WTC11 (cell line): ENCODE measurements around the gene LRRC61. TPM values are rescaled to one million over a fixed set of nuclear protein-coding genes. Genes with fewer than 3 reads are reported as not detected.
A peak's percentile ranks its signal among the peaks of the same experiment; 100 is the strongest.

Experiments
- ATAC-seq: fragments of 200-7000 bp; cut with Tn5 transposase; 2 replicates; pipeline ENCODE4 v1.10.0; 2021; ENCODE audit warnings: mild to moderate bottlenecking, moderate library complexity
- CTCF ChIA-PET: fragments of 300-600 bp; sonication (Branson Sonifier 250); formaldehyde crosslinking; loops from one replicate; lab custom pipeline; 2021; ENCODE audit warnings: antibody characterized with exemption; lab: Charles Lee
- POLR2A ChIA-PET: fragments of 350-600 bp; sonication (Branson Sonifier 250); formaldehyde crosslinking; loops from one replicate; lab custom pipeline; 2021; ENCODE audit warnings: antibody characterized with exemption; lab: Charles Lee
- DNase-seq: peaks from one replicate; pipeline ENCODE4 v3.0.0; 2021; ENCODE audit warnings: low spot score
- H3K27ac Mint-ChIP-seq: 2 replicates; pipeline ENCODE4 v1.8.0; 2021; ENCODE audit warnings: mixed read lengths
- H3K27me3 Mint-ChIP-seq: 2 replicates; pipeline ENCODE4 v1.8.0; 2021; ENCODE audit warnings: low read depth, mild to moderate bottlenecking, moderate library complexity, mixed read lengths
- H3K36me3 Mint-ChIP-seq: 2 replicates; pipeline ENCODE4 v1.8.0; 2021; ENCODE audit warnings: mixed read lengths
- H3K4me1 Mint-ChIP-seq: 2 replicates; pipeline ENCODE4 v1.8.0; 2022; ENCODE audit warnings: mixed read lengths
- H3K4me3 Mint-ChIP-seq: 2 replicates; pipeline ENCODE4 v1.8.0; 2021; ENCODE audit warnings: mild to moderate bottlenecking, moderate library complexity, mixed read lengths
- H3K9me3 Mint-ChIP-seq: 2 replicates; pipeline ENCODE4 v1.8.0; 2021; ENCODE audit warnings: mixed read lengths
- ATF1 ChIP-seq: sonication (generic); formaldehyde crosslinking; IDR thresholded peaks from 2 replicates; pipeline ENCODE4 v1.8.1; 2023; ENCODE audit warnings: mild to moderate bottlenecking, moderate library complexity, missing genetic modification reagents
- CREB1 ChIP-seq: sonication (generic); formaldehyde crosslinking; IDR thresholded peaks from 2 replicates; pipeline ENCODE4 v1.8.0; 2023; ENCODE audit warnings: mild to moderate bottlenecking, missing genetic modification reagents
- FOXK1 ChIP-seq: sonication (generic); formaldehyde crosslinking; IDR thresholded peaks from 2 replicates; pipeline ENCODE4 v1.8.0; 2022; ENCODE audit warnings: mild to moderate bottlenecking, moderate library complexity, missing genetic modification reagents
- JAZF1 ChIP-seq: fragments of 250-450 bp; sonication (Bioruptor Pico); IDR thresholded peaks from 2 replicates; pipeline ENCODE4 v1.9.0; 2021; ENCODE audit warnings: moderate library complexity, mild to moderate bottlenecking, inconsistent platforms
- JUN ChIP-seq: sonication (generic); formaldehyde crosslinking; IDR thresholded peaks from 2 replicates; pipeline ENCODE4 v1.8.0; 2023; ENCODE audit warnings: mild to moderate bottlenecking, missing genetic modification reagents
- NFYB ChIP-seq: sonication (generic); formaldehyde crosslinking; conservative IDR thresholded peaks from 2 replicates; pipeline ENCODE4 v1.8.0; 2022; ENCODE audit warnings: low read depth, missing genetic modification reagents
- NR1H2 ChIP-seq: sonication (generic); formaldehyde crosslinking; IDR thresholded peaks from 2 replicates; pipeline ENCODE4 v1.9.0; 2021; ENCODE audit warnings: mild to moderate bottlenecking, moderate library complexity, missing genetic modification reagents
- NR3C1 ChIP-seq: sonication (generic); formaldehyde crosslinking; conservative IDR thresholded peaks from 2 replicates; pipeline ENCODE4 v1.8.1; 2023; ENCODE audit warnings: low read depth, mild to moderate bottlenecking, missing genetic modification reagents
- SMAD4 ChIP-seq: sonication (generic); formaldehyde crosslinking; IDR thresholded peaks from 2 replicates; pipeline ENCODE4 v1.8.0; 2022; ENCODE audit warnings: mild to moderate bottlenecking, missing genetic modification reagents
- ZNF423 ChIP-seq: fragments of 250-450 bp; sonication (Bioruptor Pico); IDR thresholded peaks from 2 replicates; pipeline ENCODE4 v2.1.2; 2022; ENCODE audit warnings: mild to moderate bottlenecking, moderate library complexity
- total RNA-seq: library from RNA; stranded (reverse); gene quantifications from 3 replicates; pipeline ENCODE4 v1.2.3, GENCODE V29; 2021
- TF ChIP-seq, protein P1 (sequence below): sonication (generic); formaldehyde crosslinking; conservative IDR thresholded peaks from 2 replicates; pipeline ENCODE4 v1.8.1; 2023; ENCODE audit warnings: mild to moderate bottlenecking, low read depth, missing genetic modification reagents, moderate library complexity
- TF ChIP-seq, protein P2 (sequence below): sonication (generic); formaldehyde crosslinking; IDR thresholded peaks from 2 replicates; pipeline ENCODE4 v1.8.0; 2022; ENCODE audit warnings: mild to moderate bottlenecking, missing genetic modification reagents
- TF ChIP-seq, protein P3 (sequence below): sonication (generic); formaldehyde crosslinking; IDR thresholded peaks from 2 replicates; pipeline ENCODE4 v1.8.0; 2022; ENCODE audit warnings: missing genetic modification reagents
- TF ChIP-seq, protein P4 (sequence below): fragments of 200-600 bp; IDR thresholded peaks from 2 replicates; pipeline ENCODE4 v1.8.0; 2022; ENCODE audit warnings: antibody characterized with exemption
- TF ChIP-seq, protein P5 (sequence below): sonication (generic); formaldehyde crosslinking; IDR thresholded peaks from 2 replicates; pipeline ENCODE4 v1.8.1; 2023; ENCODE audit warnings: mild to moderate bottlenecking, missing genetic modification reagents, moderate library complexity
- TF ChIP-seq, protein P6 (sequence below): fragments of 250-450 bp; sonication (Bioruptor Pico); IDR thresholded peaks from 2 replicates; pipeline ENCODE4 v1.9.0; 2021; ENCODE audit warnings: mild to moderate bottlenecking, borderline replicate concordance
- TF ChIP-seq, protein P7 (sequence below): sonication (generic); formaldehyde crosslinking; conservative IDR thresholded peaks from 2 replicates; pipeline ENCODE4 v1.8.1; 2022; ENCODE audit warnings: mild to moderate bottlenecking, missing genetic modification reagents

Gene LRRC61
- total RNA-seq, 1 experiment from 2014 or later = 27.7 TPM

DNA sequence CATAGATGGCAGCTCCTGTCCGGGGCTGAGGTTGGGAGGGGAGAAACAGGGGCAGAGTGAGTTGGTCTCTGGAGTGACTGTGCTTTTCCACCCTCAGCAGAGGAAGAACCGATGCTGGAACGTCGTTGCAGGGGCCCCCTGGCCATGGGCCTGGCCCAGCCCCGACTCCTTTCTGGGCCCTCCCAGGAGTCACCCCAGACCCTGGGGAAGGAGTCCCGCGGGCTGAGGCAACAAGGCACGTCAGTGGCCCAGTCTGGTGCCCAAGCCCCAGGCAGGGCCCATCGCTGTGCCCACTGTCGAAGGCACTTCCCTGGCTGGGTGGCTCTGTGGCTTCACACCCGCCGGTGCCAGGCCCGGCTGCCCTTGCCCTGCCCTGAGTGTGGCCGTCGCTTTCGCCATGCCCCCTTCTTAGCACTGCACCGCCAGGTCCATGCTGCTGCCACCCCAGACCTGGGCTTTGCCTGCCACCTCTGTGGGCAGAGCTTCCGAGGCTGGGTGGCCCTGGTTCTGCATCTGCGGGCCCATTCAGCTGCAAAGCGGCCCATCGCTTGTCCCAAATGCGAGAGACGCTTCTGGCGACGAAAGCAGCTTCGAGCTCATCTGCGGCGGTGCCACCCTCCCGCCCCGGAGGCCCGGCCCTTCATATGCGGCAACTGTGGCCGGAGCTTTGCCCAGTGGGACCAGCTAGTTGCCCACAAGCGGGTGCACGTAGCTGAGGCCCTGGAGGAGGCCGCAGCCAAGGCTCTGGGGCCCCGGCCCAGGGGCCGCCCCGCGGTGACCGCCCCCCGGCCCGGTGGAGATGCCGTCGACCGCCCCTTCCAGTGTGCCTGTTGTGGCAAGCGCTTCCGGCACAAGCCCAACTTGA, 48.2 kb downstream of the LRRC61 start:
- no peak overlapping the region for H3K4me3 Mint-ChIP-seq
- H3K4me1 Mint-ChIP-seq = peaks cover 62% of the 10 kb centered on the region
- ATAC-seq (no peak), DNase-seq (peak; percentile 11)
- CTCF ChIA-PET = interaction anchor here (1.0 kb wide), 1 partner anchor 9 kb away, joined by 3 read pairs; no protein-coding TSS in a partner anchor
- no peaks in the 10 kb centered on the region for H3K27me3 Mint-ChIP-seq
- no peaks in the 10 kb centered on the region for H3K9me3 Mint-ChIP-seq
- H3K36me3 Mint-ChIP-seq = peaks cover 32% of the 10 kb centered on the region
- no peak overlapping the region for H3K27ac Mint-ChIP-seq
- POLR2A ChIA-PET = interaction anchor here (0.9 to 2.1 kb wide), 3 partner anchors 9 to 35 kb away, joined by 3 to 14 read pairs (median 5); a partner anchor contains a TSS
- TF ChIP-seq, protein P1, sequence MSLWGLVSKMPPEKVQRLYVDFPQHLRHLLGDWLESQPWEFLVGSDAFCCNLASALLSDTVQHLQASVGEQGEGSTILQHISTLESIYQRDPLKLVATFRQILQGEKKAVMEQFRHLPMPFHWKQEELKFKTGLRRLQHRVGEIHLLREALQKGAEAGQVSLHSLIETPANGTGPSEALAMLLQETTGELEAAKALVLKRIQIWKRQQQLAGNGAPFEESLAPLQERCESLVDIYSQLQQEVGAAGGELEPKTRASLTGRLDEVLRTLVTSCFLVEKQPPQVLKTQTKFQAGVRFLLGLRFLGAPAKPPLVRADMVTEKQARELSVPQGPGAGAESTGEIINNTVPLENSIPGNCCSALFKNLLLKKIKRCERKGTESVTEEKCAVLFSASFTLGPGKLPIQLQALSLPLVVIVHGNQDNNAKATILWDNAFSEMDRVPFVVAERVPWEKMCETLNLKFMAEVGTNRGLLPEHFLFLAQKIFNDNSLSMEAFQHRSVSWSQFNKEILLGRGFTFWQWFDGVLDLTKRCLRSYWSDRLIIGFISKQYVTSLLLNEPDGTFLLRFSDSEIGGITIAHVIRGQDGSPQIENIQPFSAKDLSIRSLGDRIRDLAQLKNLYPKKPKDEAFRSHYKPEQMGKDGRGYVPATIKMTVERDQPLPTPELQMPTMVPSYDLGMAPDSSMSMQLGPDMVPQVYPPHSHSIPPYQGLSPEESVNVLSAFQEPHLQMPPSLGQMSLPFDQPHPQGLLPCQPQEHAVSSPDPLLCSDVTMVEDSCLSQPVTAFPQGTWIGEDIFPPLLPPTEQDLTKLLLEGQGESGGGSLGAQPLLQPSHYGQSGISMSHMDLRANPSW (CRISPR knock-in tag) = no peak
- no peak for TF ChIP-seq JUN (CRISPR knock-in tag)
- no peak for TF ChIP-seq CREB1 (CRISPR knock-in tag)
- TF ChIP-seq NR1H2 (CRISPR knock-in tag) = no peak
- TF ChIP-seq, protein P2, sequence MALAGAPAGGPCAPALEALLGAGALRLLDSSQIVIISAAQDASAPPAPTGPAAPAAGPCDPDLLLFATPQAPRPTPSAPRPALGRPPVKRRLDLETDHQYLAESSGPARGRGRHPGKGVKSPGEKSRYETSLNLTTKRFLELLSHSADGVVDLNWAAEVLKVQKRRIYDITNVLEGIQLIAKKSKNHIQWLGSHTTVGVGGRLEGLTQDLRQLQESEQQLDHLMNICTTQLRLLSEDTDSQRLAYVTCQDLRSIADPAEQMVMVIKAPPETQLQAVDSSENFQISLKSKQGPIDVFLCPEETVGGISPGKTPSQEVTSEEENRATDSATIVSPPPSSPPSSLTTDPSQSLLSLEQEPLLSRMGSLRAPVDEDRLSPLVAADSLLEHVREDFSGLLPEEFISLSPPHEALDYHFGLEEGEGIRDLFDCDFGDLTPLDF (CRISPR knock-in tag) = no peak
- TF ChIP-seq ZNF423 (CRISPR knock-in tag) = no peak
- no peak for TF ChIP-seq NFYB (CRISPR knock-in tag)
- TF ChIP-seq, protein P3, sequence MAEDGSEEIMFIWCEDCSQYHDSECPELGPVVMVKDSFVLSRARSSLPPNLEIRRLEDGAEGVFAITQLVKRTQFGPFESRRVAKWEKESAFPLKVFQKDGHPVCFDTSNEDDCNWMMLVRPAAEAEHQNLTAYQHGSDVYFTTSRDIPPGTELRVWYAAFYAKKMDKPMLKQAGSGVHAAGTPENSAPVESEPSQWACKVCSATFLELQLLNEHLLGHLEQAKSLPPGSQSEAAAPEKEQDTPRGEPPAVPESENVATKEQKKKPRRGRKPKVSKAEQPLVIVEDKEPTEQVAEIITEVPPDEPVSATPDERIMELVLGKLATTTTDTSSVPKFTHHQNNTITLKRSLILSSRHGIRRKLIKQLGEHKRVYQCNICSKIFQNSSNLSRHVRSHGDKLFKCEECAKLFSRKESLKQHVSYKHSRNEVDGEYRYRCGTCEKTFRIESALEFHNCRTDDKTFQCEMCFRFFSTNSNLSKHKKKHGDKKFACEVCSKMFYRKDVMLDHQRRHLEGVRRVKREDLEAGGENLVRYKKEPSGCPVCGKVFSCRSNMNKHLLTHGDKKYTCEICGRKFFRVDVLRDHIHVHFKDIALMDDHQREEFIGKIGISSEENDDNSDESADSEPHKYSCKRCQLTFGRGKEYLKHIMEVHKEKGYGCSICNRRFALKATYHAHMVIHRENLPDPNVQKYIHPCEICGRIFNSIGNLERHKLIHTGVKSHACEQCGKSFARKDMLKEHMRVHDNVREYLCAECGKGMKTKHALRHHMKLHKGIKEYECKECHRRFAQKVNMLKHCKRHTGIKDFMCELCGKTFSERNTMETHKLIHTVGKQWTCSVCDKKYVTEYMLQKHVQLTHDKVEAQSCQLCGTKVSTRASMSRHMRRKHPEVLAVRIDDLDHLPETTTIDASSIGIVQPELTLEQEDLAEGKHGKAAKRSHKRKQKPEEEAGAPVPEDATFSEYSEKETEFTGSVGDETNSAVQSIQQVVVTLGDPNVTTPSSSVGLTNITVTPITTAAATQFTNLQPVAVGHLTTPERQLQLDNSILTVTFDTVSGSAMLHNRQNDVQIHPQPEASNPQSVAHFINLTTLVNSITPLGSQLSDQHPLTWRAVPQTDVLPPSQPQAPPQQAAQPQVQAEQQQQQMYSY = no peak
- TF ChIP-seq, protein P4, sequence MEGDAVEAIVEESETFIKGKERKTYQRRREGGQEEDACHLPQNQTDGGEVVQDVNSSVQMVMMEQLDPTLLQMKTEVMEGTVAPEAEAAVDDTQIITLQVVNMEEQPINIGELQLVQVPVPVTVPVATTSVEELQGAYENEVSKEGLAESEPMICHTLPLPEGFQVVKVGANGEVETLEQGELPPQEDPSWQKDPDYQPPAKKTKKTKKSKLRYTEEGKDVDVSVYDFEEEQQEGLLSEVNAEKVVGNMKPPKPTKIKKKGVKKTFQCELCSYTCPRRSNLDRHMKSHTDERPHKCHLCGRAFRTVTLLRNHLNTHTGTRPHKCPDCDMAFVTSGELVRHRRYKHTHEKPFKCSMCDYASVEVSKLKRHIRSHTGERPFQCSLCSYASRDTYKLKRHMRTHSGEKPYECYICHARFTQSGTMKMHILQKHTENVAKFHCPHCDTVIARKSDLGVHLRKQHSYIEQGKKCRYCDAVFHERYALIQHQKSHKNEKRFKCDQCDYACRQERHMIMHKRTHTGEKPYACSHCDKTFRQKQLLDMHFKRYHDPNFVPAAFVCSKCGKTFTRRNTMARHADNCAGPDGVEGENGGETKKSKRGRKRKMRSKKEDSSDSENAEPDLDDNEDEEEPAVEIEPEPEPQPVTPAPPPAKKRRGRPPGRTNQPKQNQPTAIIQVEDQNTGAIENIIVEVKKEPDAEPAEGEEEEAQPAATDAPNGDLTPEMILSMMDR = no peak
- no peak for TF ChIP-seq JAZF1 (CRISPR knock-in tag)
- TF ChIP-seq, protein P5, sequence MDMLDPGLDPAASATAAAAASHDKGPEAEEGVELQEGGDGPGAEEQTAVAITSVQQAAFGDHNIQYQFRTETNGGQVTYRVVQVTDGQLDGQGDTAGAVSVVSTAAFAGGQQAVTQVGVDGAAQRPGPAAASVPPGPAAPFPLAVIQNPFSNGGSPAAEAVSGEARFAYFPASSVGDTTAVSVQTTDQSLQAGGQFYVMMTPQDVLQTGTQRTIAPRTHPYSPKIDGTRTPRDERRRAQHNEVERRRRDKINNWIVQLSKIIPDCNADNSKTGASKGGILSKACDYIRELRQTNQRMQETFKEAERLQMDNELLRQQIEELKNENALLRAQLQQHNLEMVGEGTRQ (CRISPR knock-in tag) = no peak
- TF ChIP-seq FOXK1 (CRISPR knock-in tag) = no peak
- no peak for TF ChIP-seq ATF1
- TF ChIP-seq, protein P6, sequence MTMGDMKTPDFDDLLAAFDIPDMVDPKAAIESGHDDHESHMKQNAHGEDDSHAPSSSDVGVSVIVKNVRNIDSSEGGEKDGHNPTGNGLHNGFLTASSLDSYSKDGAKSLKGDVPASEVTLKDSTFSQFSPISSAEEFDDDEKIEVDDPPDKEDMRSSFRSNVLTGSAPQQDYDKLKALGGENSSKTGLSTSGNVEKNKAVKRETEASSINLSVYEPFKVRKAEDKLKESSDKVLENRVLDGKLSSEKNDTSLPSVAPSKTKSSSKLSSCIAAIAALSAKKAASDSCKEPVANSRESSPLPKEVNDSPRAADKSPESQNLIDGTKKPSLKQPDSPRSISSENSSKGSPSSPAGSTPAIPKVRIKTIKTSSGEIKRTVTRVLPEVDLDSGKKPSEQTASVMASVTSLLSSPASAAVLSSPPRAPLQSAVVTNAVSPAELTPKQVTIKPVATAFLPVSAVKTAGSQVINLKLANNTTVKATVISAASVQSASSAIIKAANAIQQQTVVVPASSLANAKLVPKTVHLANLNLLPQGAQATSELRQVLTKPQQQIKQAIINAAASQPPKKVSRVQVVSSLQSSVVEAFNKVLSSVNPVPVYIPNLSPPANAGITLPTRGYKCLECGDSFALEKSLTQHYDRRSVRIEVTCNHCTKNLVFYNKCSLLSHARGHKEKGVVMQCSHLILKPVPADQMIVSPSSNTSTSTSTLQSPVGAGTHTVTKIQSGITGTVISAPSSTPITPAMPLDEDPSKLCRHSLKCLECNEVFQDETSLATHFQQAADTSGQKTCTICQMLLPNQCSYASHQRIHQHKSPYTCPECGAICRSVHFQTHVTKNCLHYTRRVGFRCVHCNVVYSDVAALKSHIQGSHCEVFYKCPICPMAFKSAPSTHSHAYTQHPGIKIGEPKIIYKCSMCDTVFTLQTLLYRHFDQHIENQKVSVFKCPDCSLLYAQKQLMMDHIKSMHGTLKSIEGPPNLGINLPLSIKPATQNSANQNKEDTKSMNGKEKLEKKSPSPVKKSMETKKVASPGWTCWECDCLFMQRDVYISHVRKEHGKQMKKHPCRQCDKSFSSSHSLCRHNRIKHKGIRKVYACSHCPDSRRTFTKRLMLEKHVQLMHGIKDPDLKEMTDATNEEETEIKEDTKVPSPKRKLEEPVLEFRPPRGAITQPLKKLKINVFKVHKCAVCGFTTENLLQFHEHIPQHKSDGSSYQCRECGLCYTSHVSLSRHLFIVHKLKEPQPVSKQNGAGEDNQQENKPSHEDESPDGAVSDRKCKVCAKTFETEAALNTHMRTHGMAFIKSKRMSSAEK (CRISPR knock-in tag) = no peak
- no peak for TF ChIP-seq SMAD4
- no peak for TF ChIP-seq NR3C1
- TF ChIP-seq, protein P7, sequence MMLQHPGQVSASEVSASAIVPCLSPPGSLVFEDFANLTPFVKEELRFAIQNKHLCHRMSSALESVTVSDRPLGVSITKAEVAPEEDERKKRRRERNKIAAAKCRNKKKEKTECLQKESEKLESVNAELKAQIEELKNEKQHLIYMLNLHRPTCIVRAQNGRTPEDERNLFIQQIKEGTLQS (CRISPR knock-in tag) = no peak
